Peyer's patch (tissue), 4 donors: ENCODE data around the gene TMC6.

Source experiments
- CTCF ChIP-seq, 6 experiments: fragments of 450-650 bp in 4 of 6; fragments of 200-600 bp in 2 of 6; sonication (generic) in 1 of 6; IDR thresholded peaks; one replicate each; pipeline ENCODE4 v1.5.1; 2017 to 2019; ENCODE audit warnings: antibody characterized with exemption in 6 of 6, mild to moderate bottlenecking in 3 of 6, moderate library complexity in 1 of 6
- POLR2A ChIP-seq, 2 donors: fragments of 450-650 bp; IDR thresholded peaks; one replicate each; pipeline ENCODE4 v1.5.1; 2017; ENCODE audit warnings: antibody characterized with exemption in 2 of 2, mild to moderate bottlenecking in 2 of 2, moderate library complexity in 2 of 2

DNA sequence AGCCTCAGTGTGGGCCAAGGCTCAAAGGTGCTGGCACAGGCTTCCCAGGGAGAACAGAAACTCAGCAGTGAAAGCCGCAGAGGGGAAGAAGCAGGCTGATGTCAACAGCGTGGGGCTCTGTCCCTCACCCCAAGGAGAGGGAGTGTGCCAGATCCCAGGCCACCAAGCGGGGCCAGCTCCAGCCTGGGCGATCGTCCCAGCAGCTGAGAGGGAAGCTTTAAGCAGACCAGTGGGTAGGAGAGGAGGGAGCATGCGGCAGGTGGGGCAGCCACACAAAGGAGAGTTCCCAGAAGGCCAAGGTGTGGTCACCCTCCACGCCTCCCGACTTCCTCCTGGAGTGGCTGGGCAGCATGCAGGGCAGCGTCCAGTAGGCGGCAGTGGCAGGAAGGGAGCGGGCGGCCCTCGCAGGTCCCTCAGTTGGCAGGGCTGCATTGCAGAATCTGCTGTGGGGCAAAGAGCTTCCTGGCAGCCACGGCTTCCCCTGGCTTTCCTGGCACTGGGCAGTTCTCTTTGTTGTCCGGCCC, 45.9 kb upstream of the TMC6 start:
- peak; percentile 31 to 54 for TF ChIP-seq POLR2A (IDR thresholded peaks at IDR 0.05)
- peak in 5 of 6 experiments; percentile 25 to 89 (median 83) for TF ChIP-seq CTCF (IDR thresholded peaks at IDR 0.05)
